ENCODE data around the gene RASD2.

The RASD2 gene

GRCh38 chr22:35587896-35588295 is 47.3 kb downstream of the RASD2 start:
- no peak for DNase-seq

DNA sequence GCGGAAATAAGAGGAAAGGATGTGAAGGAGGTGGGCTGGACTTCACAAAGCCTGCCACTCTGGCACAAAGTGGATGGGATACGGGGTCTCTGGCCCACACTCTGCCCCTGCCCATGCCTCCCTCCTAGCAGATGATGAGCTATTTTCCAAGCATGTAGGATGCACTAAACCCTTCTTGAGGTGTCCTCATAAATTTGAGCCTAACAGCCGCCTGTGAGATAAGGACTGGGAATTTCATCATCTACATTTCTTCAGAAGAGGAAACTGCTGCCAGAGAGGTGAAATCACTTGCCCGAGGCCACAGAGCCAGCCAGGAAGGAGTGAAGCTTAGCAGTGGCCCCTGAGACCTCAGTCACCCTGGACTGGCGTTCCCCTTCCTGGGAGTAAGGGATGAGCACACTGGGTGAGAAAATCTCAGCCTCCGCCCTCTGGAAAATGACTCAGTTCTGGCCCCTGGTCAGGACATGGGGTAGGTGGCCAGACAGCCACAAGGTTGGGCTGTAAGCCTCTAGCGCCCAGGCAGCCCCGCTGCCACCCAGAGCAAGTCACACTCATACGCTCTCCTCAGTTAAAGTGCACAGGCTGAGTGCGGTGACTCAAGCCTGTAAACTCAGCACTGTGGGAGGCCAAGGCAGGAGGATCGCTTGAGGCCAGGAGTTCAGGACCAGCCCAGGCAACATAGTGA is 48.6 kb downstream of the RASD2 start:
- DNase-seq = peak; percentile 92

DNA sequence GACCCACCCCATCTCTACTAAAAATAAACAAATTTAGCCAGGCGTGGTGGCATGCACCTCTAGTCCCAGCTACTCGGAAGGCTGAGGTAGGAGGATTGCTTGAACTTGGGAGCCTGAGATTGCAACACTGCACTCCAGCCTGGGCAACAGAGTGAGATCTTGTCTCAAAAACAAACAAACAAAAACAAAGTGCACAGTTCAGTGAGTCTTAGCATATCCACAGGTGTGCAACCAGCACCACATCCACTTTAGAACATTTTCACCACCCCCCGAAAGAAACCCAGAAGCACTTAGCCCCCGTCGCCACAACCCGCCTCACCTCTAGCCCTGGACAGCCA is 49.1 kb downstream of the RASD2 start:
- DNase-seq = no peak

DNA sequence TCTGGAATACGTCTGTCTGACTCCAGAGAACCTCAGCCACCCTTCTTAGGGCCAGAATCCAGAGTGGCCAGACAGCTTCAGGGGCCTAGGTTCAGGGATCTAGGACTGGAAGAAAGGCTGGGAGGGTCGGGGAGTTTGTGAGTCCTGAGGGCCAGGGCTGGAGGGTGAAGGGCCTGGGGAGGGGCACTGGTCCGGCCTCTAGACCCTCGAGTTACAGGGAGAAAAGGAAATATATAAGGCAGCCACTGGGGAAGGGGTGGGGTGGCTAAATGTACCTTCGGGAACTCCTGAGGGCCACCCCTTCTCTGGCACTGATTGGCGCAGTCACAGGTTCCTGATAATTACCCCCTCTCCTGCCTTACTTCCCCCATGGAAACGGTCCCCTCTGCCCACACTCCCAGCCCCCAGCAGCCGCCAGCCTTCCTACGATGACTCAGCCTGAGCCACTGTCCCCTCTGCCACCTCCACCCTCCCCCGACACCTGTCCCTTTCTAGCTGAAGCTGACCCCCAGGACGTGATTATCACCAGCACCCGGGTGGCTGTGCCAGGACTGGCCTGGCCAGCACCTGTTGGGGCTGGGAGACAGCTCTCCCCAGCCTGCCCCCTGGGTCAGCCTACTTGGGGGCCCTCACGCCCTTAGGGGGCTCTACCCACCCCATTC is 50.1 kb downstream of the RASD2 start:
- DNase-seq = no peak

- DNase-seq = no peak
These were observed 51.2 kb downstream of the RASD2 start for GRCh38 chr22:35591714-35592417.

DNA sequence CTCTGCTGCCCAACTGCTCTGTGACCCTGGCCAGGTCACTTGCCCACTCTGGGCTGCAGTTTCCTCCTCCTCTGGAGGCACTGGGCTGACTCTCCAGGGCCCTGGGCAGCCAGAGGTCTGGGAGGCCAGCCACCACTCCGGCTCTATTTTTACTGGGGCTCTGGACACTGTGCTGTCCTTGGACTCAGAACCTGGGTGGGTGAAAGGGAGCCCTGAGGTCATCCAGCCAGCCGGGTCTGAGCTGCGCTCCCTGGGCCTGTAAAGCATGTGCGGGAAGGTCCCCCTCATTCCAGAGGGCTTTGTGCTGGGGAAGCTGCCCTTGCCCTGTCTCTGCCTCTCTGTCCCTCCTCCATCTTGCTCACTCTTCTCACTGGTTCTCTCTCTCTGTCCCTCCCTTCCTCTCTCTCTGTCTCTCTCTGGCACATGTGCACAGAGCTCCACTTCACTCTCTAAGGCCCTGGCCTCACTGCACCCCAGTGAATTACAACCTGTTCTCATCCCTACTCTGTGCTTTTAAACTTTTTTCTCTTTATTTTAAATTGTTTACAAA is 51.9 kb downstream of the RASD2 start:
- DNase-seq = no peak

DNA sequence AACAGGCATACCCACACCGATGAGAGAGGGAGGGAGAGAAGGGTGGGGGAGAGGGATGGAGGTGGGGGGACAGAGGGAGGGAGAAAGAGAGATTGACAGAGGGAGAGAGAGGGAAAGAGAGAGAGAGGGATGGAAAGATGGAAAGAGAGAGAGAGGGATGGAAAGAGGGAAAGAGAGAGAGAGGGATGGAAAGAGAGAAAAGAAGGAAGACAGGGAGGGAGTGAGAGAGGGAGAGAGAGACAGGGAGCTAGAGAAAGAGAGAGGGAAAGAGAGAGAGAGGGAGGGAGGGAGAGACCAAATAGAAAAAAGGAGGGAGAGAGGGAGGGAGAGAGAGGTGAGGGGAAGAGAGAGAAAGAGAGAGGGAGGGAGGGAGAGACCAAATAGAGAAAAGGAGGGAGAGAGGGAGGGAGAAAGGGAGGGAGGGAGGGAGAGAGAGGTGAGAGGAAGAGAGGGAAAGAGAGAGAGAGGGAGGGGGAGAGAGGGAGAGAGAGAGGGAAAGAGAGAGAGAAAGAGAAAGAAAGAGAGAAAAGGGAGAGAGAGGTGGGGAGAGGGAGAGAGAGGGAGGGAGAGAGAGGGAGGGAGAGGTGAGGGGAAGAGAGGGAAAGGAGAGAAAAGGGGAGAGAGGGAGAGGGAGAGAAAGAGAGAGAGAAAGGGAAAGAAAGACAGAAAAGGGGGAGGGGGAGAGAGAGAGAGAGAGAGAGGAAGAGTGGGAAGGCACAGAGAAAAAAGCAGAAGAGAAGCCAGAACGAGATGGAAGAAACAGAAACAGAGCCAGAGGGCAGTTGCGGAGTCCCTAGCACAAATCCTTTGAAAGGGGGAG is 52.6 kb downstream of the RASD2 start:
- DNase-seq = no peak

- DNase-seq = no peak
These were observed 53.4 kb downstream of the RASD2 start for GRCh38 chr22:35593891-35594470.

GRCh38 chr22:35594686-35595085 is 54.1 kb downstream of the RASD2 start:
- DNase-seq = no peak

- no peak for DNase-seq
These were observed 56.2 kb downstream of the RASD2 start for GRCh38 chr22:35596821-35597220.

- DNase-seq = no peak
These were observed 57.2 kb downstream of the RASD2 start for GRCh38 chr22:35597692-35598395.

- DNase-seq = no peak
These were observed 57.7 kb downstream of the RASD2 start for GRCh38 chr22:35598396-35598710.

DNA sequence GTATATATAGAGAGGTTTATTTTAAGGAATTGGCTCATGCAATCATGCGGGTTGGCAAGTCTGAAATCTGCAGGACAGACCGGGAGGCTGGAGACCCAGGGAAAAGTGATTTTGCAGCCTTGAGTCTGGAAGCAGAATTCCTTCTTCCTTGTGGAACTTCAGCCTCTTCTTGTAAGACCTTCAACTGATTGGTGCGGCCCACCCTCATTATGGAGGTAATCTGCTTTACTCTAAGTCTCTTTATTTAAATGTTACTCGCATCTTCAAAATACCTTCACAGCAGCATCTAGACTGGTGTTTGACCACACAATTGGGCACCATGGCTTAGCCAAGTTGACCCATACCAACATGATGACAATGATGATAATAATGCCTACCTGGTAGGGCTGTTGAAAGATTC is 58.7 kb downstream of the RASD2 start:
- DNase-seq = no peak

DNA sequence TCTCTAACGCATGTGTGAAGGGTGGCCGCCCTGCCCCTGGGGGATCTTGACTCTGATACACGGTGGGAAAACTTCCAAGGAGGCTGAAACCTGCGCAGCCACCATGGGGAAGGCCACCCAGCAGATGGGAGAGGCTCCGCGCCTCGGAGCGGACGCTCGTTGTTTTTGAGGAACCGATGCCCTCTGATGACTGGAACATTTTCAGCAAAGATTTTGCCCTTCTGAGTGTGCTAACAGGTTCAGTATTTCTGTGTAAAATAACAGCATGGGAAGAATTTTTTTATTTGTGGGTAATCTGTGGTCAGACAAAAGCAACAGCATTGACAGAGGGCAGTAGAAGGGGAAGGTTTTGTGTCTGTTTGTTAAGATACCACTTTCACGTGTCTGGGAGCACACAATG is 59.8 kb downstream of the RASD2 start:
- DNase-seq = no peak

- DNase-seq = no peak
These were observed 60.5 kb downstream of the RASD2 start for GRCh38 chr22:35601013-35601580.

DNA sequence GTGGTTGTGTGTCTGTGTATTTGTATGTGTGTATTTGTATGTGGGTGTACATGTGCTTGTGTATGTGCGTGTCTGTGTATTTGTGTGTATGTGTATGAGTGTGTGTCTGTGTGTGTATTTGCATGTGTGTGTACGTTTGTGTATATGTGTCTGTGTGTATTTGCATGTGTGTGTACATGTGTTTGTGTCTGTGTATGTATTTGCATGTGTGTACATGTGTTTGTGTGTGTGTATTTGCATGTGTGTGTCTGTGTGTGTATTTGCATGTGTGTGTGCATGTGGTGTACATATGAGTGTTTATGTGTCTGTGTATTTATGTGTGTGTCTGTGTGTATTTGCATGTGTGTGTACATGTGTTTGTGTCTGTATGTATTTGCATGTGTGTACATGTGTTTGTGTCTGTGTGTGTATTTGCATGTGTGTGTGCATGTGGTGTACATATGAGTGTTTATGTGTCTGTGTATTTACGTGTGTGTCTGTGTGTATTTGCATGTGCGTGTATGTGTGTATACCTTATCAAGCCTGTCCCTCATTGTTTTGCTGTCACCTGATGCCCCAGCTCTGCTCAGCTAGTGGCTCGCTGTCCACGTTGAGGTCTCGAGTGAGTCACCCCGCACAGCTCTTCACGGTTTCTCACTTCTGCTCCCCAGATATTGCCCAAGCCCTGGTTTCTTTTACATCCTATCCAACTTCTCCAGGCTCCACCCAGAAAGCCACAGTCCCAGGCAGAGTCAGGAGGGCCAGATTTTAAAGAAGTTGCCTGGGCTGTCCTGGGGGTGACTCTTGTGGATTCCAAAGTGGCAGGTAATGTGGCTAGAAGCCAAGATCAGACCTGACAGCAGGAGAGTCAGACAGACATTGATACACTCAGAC is 61.3 kb downstream of the RASD2 start:
- DNase-seq = peak; percentile 71

Measured in NCI-H226 (cell line).